B cell (primary cell): Measurements from ENCODE around the gene PRLH.
"Not testable (repeated sequence)": the region's sequence is repeated elsewhere in the genome, so short reads cannot be mapped to it uniquely, and the experiment has no call there.

Experiments used
- EZH2 ChIP-seq: IDR thresholded peaks from 2 replicates; pipeline ENCODE4 v1.6.1; 2012; ENCODE audit warnings: borderline replicate concordance, low read depth, mild to moderate bottlenecking, moderate library complexity, low read length; ENCODE audit not compliant: insufficient read depth, poor library complexity, severe bottlenecking
- TF ChIP-seq, protein P1 (sequence below): fragments of 200-600 bp; IDR thresholded peaks from one replicate; pipeline ENCODE4 v1.8.0; 2022; ENCODE audit warnings: antibody characterized with exemption, mild to moderate bottlenecking

DNA sequence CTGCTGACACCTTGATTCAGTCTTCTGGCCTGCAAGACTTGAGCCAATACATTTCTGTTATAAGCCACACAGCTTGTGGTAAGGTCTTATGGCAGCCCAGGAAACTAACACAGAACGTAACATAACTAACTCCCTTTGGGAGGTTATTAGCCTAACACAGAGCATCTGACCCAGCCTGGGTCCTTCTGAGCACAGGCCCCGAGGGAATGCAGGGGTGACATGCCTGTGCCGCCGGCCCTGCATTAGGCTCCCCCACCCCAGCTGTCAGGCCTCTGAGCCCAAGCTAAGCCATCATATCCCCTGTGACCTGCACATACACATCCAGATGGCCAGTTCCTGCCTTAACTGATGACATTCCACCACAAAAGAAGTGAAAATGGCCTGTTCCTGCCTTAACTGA lies 40.1 kb downstream of the PRLH start:
- TF ChIP-seq, protein P1, sequence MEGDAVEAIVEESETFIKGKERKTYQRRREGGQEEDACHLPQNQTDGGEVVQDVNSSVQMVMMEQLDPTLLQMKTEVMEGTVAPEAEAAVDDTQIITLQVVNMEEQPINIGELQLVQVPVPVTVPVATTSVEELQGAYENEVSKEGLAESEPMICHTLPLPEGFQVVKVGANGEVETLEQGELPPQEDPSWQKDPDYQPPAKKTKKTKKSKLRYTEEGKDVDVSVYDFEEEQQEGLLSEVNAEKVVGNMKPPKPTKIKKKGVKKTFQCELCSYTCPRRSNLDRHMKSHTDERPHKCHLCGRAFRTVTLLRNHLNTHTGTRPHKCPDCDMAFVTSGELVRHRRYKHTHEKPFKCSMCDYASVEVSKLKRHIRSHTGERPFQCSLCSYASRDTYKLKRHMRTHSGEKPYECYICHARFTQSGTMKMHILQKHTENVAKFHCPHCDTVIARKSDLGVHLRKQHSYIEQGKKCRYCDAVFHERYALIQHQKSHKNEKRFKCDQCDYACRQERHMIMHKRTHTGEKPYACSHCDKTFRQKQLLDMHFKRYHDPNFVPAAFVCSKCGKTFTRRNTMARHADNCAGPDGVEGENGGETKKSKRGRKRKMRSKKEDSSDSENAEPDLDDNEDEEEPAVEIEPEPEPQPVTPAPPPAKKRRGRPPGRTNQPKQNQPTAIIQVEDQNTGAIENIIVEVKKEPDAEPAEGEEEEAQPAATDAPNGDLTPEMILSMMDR: not testable (repeated sequence)
- TF ChIP-seq EZH2: not testable (repeated sequence)
